Measurements from ENCODE around the gene MMS19. TPM values are rescaled to one million over a fixed set of nuclear protein-coding genes. Genes with fewer than 3 reads are reported as not detected.

The MMS19 gene
- total and polyA plus RNA-seq, 10 donors = 53.5 to 101 (median 60.6) TPM

DNA sequence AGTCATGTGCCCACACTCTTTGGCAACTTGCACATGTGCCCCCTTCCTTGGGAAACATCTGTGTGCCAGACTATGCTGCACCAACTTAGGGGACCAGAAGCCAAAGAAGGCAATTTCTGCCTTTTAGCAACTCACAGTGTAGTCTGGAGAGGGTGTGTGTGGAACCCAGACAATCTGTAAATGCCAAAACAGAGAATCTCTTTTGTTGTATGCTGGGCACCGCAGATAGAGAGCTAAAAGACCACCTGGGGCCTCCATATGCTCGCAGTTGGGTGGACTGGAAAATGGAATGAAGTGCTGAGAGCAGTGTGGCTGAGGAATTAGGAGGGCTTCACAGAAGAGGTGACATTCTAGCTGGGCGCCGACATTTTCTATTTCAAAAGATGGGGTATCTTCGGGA is 26.9 kb upstream of the MMS19 start:
- no peak overlapping the region for H3K27ac ChIP-seq
- H3K4me1 ChIP-seq = no peaks in the 10 kb centered on the region
- H3K4me3 ChIP-seq = no peak overlapping the region
- H3K27me3 ChIP-seq (replicated peaks in 1 of 7) = no peaks in the 10 kb centered on the region
- DNase-seq = peak; percentile 11
- TF ChIP-seq, protein P1, sequence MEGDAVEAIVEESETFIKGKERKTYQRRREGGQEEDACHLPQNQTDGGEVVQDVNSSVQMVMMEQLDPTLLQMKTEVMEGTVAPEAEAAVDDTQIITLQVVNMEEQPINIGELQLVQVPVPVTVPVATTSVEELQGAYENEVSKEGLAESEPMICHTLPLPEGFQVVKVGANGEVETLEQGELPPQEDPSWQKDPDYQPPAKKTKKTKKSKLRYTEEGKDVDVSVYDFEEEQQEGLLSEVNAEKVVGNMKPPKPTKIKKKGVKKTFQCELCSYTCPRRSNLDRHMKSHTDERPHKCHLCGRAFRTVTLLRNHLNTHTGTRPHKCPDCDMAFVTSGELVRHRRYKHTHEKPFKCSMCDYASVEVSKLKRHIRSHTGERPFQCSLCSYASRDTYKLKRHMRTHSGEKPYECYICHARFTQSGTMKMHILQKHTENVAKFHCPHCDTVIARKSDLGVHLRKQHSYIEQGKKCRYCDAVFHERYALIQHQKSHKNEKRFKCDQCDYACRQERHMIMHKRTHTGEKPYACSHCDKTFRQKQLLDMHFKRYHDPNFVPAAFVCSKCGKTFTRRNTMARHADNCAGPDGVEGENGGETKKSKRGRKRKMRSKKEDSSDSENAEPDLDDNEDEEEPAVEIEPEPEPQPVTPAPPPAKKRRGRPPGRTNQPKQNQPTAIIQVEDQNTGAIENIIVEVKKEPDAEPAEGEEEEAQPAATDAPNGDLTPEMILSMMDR (IDR thresholded peaks at IDR 0.05 in 8 of 11, conservative IDR thresholded peaks at IDR 0.05 in 3 of 11) = no peak
- TF ChIP-seq POLR2A (IDR thresholded peaks at IDR 0.05) = no peak
- intact Hi-C loops (cut with DNase I; ENCODE audit: low total_unique reads) = no loop called here
- no peaks in the 10 kb centered on the region for H3K9me3 ChIP-seq
- H3K36me3 ChIP-seq = no peaks in the 10 kb centered on the region
- WGBS, 5 donors = 85 to 96% (median 93%) methylated on average over 5 of the region's 5 CpGs

DNA sequence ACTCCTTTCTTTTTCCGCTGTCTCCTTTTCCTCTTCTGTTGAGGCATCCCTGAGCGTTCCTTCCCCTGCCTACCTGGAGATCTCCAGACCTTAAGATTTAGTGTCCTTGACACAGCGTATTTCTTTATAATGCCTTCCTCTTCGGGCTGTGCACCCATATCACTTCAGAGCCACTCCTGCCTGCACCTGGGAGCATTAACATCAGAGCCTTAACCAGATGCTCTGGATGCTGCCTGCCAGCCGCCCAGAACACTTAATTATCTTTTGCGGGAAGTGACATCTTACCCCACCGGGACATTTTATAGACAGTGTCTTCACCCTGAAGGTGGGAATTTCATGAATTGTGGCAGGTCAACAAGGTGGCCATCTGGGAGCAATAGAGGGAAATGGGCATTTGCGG is 24.7 kb upstream of the MMS19 start:
- H3K36me3 ChIP-seq = no peaks in the 10 kb centered on the region
- H3K4me3 ChIP-seq = no peak overlapping the region
- no peak for DNase-seq
- H3K4me1 ChIP-seq = peaks cover 0 to 12% (median 5%) of the 10 kb centered on the region in 6 donors
- H3K27me3 ChIP-seq (replicated peaks in 1 of 7) = no peaks in the 10 kb centered on the region
- no peaks in the 10 kb centered on the region for H3K9me3 ChIP-seq
- intact Hi-C loops (cut with DNase I; ENCODE audit: low total_unique reads) = no loop called here
- WGBS, 5 donors = 89 to 98% (median 95%) methylated on average over 8 of the region's 8 CpGs
- no peak overlapping the region for H3K27ac ChIP-seq
- TF ChIP-seq POLR2A (IDR thresholded peaks at IDR 0.05) (no peak), POLR2AphosphoS5 (IDR thresholded peaks at IDR 0.05) (no peak)
- TF ChIP-seq, protein P1 (IDR thresholded peaks at IDR 0.05 in 8 of 11, conservative IDR thresholded peaks at IDR 0.05 in 3 of 11) = no peak

DNA sequence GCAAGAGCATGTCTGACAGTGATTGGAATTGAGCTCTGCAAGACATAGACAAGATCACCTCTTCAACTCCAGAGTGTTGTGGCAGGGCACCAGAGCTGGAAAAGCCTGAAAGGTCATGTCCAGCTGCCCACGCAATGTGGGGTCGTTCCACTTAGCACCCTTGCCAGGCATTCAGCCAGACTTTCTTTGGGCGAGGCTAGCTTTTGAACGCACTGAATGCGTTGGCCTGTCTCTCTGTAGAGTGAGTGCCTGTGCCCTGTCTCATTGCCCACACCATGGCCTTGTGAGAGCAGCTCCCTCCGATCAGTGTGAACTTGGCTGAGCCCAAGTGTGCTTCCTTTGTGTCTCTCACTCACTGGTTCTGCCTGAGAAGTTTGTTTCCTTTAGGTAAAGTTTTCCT is 23.8 kb upstream of the MMS19 start:
- Histone ChIP-seq H3K27me3 (replicated peaks in 1 of 7) (no peaks in the 10 kb centered on the region), H3K27ac (no peak overlapping the region), H3K4me3 (no peak overlapping the region), H3K36me3 (no peaks in the 10 kb centered on the region), H3K9me3 (no peaks in the 10 kb centered on the region), H3K4me1 (peaks cover 0 to 20% (median 9%) of the 10 kb centered on the region in 6 donors)
- DNase-seq = peak; percentile 27
- 53 to 78% (median 75%) methylated on average over 3 to 6 of the region's 6 CpGs for WGBS, 5 donors
- intact Hi-C loops (cut with DNase I; ENCODE audit: low total_unique reads) = no loop called here
- TF ChIP-seq POLR2AphosphoS5 (IDR thresholded peaks at IDR 0.05) = no peak

DNA sequence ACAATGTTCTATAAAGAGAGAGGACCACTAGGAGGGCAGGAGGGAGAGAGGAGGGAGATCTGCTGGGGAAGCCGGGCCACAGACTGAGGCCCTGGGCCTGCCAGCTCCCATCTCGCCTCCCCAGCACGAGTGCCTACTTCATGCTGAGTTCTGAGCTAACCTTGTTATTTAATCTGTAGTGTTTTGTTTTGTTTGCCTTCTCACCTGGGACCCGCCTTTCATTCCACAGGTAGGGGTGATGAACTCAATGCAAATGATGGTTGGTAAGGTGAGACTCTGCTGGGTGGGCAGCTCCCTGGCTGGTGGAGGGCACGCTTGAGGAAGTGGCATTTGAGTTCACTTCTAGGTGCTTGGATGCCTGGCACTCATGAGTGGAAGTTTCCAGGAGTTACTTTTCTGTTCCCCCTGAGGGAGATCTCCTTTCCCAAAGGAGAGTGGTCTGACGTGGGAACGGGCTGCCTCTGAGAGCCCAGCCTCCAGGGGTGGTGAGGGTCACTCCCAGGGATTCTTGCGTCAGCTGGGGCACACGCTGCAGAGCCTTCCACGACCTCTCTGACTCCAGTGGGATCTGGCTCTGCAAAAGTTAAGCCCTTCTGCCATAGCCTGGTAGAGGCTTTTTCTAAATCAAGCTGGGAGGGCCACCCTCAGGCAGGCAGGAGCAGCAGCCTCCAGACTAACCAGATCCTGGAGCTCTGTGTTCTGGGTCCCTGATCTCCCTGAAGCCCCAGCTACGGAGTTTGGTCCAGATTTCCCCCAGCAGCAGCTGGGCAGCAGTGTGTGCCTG is 22.9 kb upstream of the MMS19 start:
- intact Hi-C loops (cut with DNase I; ENCODE audit: low total_unique reads) = no loop called here
- peak; percentile 43 for DNase-seq
- TF ChIP-seq POLR2A (IDR thresholded peaks at IDR 0.05) (no peak), POLR2AphosphoS5 (IDR thresholded peaks at IDR 0.05) (no peak)
- TF ChIP-seq, protein P1 (IDR thresholded peaks at IDR 0.05 in 8 of 11, conservative IDR thresholded peaks at IDR 0.05 in 3 of 11) = no peak
- no peaks in the 10 kb centered on the region for H3K9me3 ChIP-seq
- H3K4me3 ChIP-seq = no peak overlapping the region
- peaks cover 0 to 21% (median 9%) of the 10 kb centered on the region in 6 donors for H3K4me1 ChIP-seq
- no peaks in the 10 kb centered on the region for H3K36me3 ChIP-seq
- 86 to 94% (median 90%) methylated on average over 11 of the region's 11 CpGs for WGBS, 5 donors
- H3K27ac ChIP-seq = no peak overlapping the region
- no peaks in the 10 kb centered on the region for H3K27me3 ChIP-seq (replicated peaks in 1 of 7)
